ENCODE data around the gene MAD1L1.

MAD1L1 gene

GRCh38 chr7:2131800-2132199, 100.9 kb downstream of the MAD1L1 start:
- no peak for DNase-seq

DNA sequence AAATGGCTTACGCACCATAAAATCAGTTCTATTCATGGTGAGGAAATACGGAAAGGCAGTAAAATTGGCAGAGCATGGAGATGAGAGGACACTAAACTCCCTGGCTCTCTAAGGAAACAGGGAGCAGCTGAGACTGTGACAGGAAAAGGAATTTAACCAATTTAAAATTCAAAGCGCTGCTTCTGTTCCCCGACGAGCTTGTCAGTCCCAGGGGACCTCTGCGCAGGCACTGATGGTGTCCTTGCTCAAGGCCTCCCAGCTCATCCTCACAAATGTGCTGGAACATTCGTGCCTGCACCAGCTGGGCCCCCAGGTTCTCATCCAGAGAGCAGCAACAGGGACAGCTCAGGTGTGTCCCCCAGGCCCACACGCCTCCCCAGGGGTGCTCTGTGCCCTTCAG, 101.4 kb downstream of the MAD1L1 start:
- no peak for DNase-seq

DNA sequence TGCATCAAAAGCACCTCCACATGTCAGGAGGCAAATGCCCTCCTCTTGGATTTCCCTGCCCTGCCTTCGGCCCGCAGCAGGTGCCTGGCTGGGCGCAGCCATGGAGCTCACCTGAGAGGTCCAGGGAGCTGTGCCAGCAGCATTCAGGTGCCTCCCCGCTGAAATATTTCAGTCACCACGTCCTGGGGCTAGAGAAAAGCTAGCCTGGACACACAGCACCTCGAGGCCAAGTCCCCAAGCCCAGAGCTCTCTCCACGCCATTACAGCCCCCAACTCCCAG, 102.7 kb downstream of the MAD1L1 start:
- no peak for DNase-seq

DNA sequence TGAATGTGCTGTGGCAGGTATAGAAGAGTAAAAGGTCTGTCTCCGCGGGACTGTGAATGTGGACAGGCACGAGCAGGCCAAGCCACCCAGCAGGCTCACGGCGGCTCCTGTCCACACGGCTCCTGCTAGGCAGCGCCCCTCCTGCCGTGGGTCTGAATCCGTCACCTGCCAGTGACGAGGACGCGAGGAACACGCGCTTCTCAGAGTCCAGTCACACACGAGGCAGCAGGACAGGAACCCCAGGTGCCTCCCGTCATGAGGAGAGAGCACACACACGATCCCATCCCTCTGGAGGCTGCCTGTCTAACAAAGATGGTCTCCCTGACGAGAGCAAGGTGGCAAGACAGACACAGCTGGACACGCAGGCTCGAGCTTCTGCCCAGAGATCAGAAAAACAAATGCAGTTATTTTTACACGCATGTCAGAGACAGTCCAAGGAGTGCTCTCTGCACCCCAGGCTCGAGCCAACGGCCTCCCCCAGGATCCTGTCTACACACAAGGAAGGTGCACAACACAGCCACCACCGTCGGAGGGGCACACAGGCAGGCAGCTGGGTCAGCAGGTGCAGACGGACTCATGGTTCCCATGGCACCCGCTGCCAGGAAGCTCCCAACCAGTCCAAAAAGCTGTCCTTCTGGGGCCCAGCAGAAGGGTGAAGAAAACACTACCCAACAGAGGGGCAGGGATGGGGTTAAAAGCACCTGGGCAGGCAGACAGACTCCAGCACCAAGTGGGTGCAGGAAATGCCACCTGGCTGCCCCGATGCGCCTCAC, 103.2 kb downstream of the MAD1L1 start:
- no peak for DNase-seq

- no peak for DNase-seq
Measured at GRCh38 chr7:2128601-2129322, 104.0 kb downstream of the MAD1L1 start.

DNA sequence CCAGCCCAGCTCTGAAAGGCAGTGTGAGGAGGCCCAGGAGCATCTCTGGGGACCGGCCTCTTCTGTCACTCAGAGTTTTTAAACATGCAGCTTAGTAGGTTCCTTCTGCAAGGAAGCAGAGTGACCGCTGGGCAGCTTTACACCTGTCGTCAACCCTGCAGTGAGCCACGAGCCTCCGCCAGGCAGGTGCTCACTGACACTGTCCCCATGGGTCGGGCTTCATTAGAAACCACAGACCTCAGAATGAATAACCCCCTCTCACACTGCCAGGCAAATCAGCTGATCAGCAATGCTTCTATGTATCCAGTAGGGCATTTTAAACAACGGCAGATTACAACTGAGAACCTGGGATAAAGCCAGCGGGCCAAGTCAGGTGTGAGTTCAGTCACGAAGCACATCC, 106.1 kb downstream of the MAD1L1 start:
- DNase-seq, result no peak

- no peak for DNase-seq
Measured at GRCh38 chr7:2125931-2126330, 106.8 kb downstream of the MAD1L1 start.

GRCh38 chr7:2124604-2125345, 108.0 kb downstream of the MAD1L1 start:
- no peak for DNase-seq

DNA sequence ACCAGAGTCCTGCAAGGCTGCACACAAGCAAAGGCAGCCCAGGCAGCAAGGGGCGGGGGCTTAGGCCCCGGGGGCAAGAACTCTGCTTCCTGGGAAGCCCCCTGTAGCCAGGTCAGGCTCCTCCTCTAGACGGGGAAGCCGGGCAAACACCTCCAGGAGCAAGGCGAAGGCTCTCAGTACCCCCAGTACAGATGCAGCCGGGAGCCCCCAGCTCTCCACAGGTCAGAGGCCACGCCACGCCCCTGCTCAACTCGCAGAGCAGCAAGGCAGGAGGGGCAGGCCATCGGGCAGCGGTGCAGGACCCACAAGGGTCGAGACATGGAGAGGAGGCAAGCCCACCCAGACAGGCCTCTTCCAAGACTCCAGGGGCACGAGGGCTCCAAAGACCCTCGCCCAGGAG, 108.8 kb downstream of the MAD1L1 start:
- DNase-seq, result no peak

GRCh38 chr7:2123360-2123759, 109.4 kb downstream of the MAD1L1 start:
- peak; percentile 86 for DNase-seq

- DNase-seq, result no peak
Measured at GRCh38 chr7:2122651-2123050, 110.1 kb downstream of the MAD1L1 start.

DNA sequence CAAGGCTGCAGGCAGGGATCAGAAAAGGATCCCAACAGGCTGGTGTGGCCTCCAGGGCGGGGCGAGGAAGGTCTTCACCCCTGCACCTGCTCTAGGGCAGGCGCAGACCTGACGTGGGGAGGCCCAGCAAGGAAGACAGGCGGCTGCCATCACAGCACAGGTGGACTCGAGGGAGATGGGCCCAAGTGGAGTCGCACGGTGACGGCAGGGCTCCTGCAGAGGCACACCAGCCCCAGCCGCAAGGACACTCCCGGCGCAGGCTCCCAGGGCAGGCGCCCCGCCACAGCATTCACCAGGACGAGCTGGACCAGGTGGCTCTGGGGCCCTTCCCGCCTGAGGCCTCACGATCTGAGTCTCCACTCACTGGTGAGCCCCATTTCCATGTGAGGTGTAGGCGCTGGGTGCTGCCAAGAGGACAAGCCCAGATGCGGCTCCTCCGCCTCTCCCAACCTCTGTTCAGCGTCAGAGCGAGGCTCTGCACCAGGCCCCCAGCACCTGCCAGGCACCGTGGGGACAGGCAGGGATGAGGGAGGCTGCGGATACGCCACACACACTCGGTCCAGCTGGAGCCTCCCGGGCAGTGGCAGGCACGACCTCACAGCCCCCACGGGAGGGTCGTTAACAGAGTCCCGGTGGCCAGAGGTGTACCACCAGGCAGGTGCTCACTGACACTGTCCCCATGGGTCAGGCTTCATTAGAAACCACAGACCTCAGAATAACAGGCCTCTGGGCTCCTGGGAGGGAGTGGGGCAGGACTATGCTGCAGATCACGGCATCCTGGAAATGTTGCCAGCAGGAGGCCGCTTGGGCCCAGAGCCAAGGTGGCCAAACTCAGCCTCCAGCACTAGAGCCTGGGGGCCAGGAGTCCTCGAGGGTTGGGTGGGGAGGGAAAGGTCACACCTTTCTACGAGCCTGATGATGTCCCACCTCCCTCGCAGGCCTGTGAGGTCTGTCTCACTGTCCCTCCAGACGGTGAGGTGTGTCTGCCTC, 111.6 kb downstream of the MAD1L1 start:
- DNase-seq, result no peak

GRCh38 chr7:2120251-2120660, 112.5 kb downstream of the MAD1L1 start:
- DNase-seq, result no peak

- DNase-seq, result no peak
Measured at GRCh38 chr7:2118630-2119190, 114.0 kb downstream of the MAD1L1 start.

- DNase-seq, result no peak
Measured at GRCh38 chr7:2118056-2118455, 114.7 kb downstream of the MAD1L1 start.

DNA sequence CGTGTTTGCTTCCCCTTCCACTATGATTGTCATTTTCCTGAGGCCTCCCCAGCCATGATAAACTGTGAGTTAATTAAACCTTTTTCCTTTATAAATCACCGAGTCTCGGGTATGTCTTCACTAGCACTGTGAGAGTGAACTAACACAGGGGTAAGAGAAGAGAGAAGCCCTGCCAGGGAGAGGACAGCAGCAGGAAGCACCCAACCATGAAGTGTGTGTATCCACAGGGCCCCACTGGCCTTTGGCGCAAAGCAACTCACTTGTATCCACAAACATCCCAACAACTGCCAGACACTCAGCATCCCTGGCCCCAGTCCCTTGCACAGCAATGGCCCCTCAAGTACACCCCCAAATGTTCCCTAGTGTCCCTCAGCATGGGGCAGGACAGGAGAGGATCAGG, 115.1 kb downstream of the MAD1L1 start:
- DNase-seq, result no peak

DNA sequence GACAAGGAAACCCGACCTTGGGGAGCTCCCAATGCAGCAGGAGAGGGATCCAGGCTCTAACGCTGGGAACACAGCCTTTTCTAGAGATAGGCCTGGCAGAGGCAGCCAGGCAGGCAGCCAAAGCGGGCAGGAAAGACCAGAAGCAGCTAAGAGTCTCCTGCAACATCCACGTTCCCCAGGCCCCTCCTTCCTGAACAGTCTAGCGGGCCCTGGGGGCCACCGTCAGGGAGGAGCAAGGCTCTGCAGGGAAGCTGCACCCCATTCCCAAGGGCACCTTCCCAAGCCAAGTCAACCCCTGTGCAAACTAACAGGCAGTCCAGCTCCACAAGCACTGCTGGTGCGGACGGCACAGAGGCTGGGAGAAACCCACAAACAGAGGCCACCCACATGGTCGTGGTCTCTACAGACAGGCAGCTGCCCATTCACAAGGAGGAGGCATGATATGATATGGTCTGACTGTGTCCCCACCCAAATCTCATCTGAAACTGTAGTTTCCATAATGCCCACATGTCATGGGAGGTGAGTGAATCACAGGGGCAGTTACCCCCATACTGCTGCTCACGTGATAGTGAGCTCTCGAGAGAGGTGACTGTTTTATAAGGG, 115.7 kb downstream of the MAD1L1 start:
- DNase-seq, result no peak

GRCh38 chr7:2116448-2116810, 116.3 kb downstream of the MAD1L1 start:
- no peak for DNase-seq

- no peak for DNase-seq
Measured at GRCh38 chr7:2115760-2116447, 116.8 kb downstream of the MAD1L1 start.

- no peak for DNase-seq
Measured at GRCh38 chr7:2114926-2115759, 117.6 kb downstream of the MAD1L1 start.

- no peak for DNase-seq
Measured at GRCh38 chr7:2114052-2114451, 118.7 kb downstream of the MAD1L1 start.

All from NCI-H1436 (cell line).